ENCODE measurements around the gene COLEC12. TPM values are rescaled to one million over a fixed set of nuclear protein-coding genes. Genes with fewer than 3 reads are reported as not detected.

The COLEC12 gene
- total RNA-seq, 1 experiment from 2014 or later: not detected

GRCh38 chr18:456361-457139, 44.0 kb downstream of the COLEC12 start:
- Histone ChIP-seq H3K9me2 (ENCODE audit: insufficient read depth) (no peaks in the 10 kb centered on the region), H3K79me2 (ENCODE audit: low read depth) (no peaks in the 10 kb centered on the region), H2AFZ (no peak overlapping the region), H3K36me3 (ENCODE audit: low read depth) (no peaks in the 10 kb centered on the region), H3K4me2 (no peak overlapping the region), H3K27me3 (ENCODE audit: insufficient read depth, low read depth) (peaks cover 85% of the 10 kb centered on the region), H3K4me3 (no peak overlapping the region), H4K20me1 (ENCODE audit: insufficient read depth) (no peaks in the 10 kb centered on the region), H3K27ac (no peak overlapping the region), H3K4me1 (replicated peaks; ENCODE audit: insufficient read depth) (no peaks in the 10 kb centered on the region), H3F3A (ENCODE audit: insufficient read depth, low read depth) (no peaks in the 10 kb centered on the region), H3K9me3 (ENCODE audit: insufficient read depth, low read depth) (no peaks in the 10 kb centered on the region)
- CTCF ChIA-PET: no interaction called here
- no TSS peak for BruUV-seq (replicated peaks)
- no peak for DNase-seq
- intact Hi-C loops (cut with micrococcal nuclease; ENCODE audit: unreplicated experiment): no loop called here
- TF ChIP-seq EZH2 (IDR thresholded peaks at IDR 0.05; ENCODE audit: low read depth) (no peak), CTCF (conservative IDR thresholded peaks at IDR 0.05) (no peak)
- POLR2A ChIA-PET (ENCODE audit: unreplicated experiment): no interaction called here

GRCh38 chr18:453400-453799, 47.1 kb downstream of the COLEC12 start:
- ChIA-PET CTCF (no interaction called here), POLR2A (ENCODE audit: unreplicated experiment) (no interaction called here)
- no peaks in the 10 kb centered on the region for H3K9me2 ChIP-seq (ENCODE audit: insufficient read depth)
- H3K36me3 ChIP-seq (ENCODE audit: low read depth): no peaks in the 10 kb centered on the region
- BruUV-seq (replicated peaks): no TSS peak
- H3F3A ChIP-seq (ENCODE audit: insufficient read depth, low read depth): no peaks in the 10 kb centered on the region
- no peak overlapping the region for H3K4me2 ChIP-seq
- H4K20me1 ChIP-seq (ENCODE audit: insufficient read depth): no peaks in the 10 kb centered on the region
- H3K27ac ChIP-seq: no peak overlapping the region
- intact Hi-C loops (cut with micrococcal nuclease; ENCODE audit: unreplicated experiment): no loop called here
- H3K79me2 ChIP-seq (ENCODE audit: low read depth): no peaks in the 10 kb centered on the region
- DNase-seq: no peak
- TF ChIP-seq CTCF (conservative IDR thresholded peaks at IDR 0.05): no peak
- no peak for TF ChIP-seq EZH2 (IDR thresholded peaks at IDR 0.05; ENCODE audit: low read depth)
- no peak overlapping the region for H3K4me3 ChIP-seq
- H3K4me1 ChIP-seq (replicated peaks; ENCODE audit: insufficient read depth): no peaks in the 10 kb centered on the region
- H3K9me3 ChIP-seq (ENCODE audit: insufficient read depth, low read depth): no peaks in the 10 kb centered on the region
- no peak overlapping the region for H2AFZ ChIP-seq
- peaks cover 74% of the 10 kb centered on the region for H3K27me3 ChIP-seq (ENCODE audit: insufficient read depth, low read depth)

GRCh38 chr18:452816-453215, 47.7 kb downstream of the COLEC12 start:
- Histone ChIP-seq H3K79me2 (ENCODE audit: low read depth) (no peaks in the 10 kb centered on the region), H3K36me3 (ENCODE audit: low read depth) (no peaks in the 10 kb centered on the region), H4K20me1 (ENCODE audit: insufficient read depth) (no peaks in the 10 kb centered on the region), H3K27ac (no peak overlapping the region), H3K4me2 (no peak overlapping the region), H3K4me3 (no peak overlapping the region), H3F3A (ENCODE audit: insufficient read depth, low read depth) (no peaks in the 10 kb centered on the region), H3K4me1 (replicated peaks; ENCODE audit: insufficient read depth) (no peaks in the 10 kb centered on the region), H3K9me3 (ENCODE audit: insufficient read depth, low read depth) (no peaks in the 10 kb centered on the region), H2AFZ (no peak overlapping the region), H3K9me2 (ENCODE audit: insufficient read depth) (no peaks in the 10 kb centered on the region), H3K27me3 (ENCODE audit: insufficient read depth, low read depth) (peaks cover 69% of the 10 kb centered on the region)
- intact Hi-C loops (cut with micrococcal nuclease; ENCODE audit: unreplicated experiment): no loop called here
- BruUV-seq (replicated peaks): no TSS peak
- ChIA-PET CTCF (no interaction called here), POLR2A (ENCODE audit: unreplicated experiment) (no interaction called here)
- DNase-seq: no peak
- no peak for TF ChIP-seq CTCF (conservative IDR thresholded peaks at IDR 0.05)
- TF ChIP-seq EZH2 (IDR thresholded peaks at IDR 0.05; ENCODE audit: low read depth): no peak
